ENCODE measurements around the gene C3orf20.

GRCh38 chr3:14663396-14664135 is 11.4 kb upstream of the C3orf20 start:
- TF ChIP-seq CTCF (CRISPR knock-in tag; IDR thresholded peaks at IDR 0.05) (no peak), MEIS1 (CRISPR knock-in tag; IDR thresholded peaks at IDR 0.05; ENCODE audit: borderline replicate concordance) (no peak), ARNTL (CRISPR knock-in tag; IDR thresholded peaks at IDR 0.05) (no peak), REST (IDR thresholded peaks at IDR 0.05; ENCODE audit: borderline replicate concordance in 1 of 2, low read depth in 1 of 2, low read length in 2 of 2) (no peak), EZH2 (conservative IDR thresholded peaks at IDR 0.05; ENCODE audit: low read depth, low read length) (no peak), RAD21 (CRISPR knock-in tag; IDR thresholded peaks at IDR 0.05) (no peak), FOSL1 (CRISPR knock-in tag; IDR thresholded peaks at IDR 0.05; ENCODE audit: borderline replicate concordance) (no peak), HNF4G (IDR thresholded peaks at IDR 0.05; ENCODE audit: borderline replicate concordance, low read depth, low read length) (no peak), HNF4G (CRISPR knock-in tag; IDR thresholded peaks at IDR 0.05; ENCODE audit: borderline replicate concordance, low read depth) (no peak), BCL3 (CRISPR knock-in tag; IDR thresholded peaks at IDR 0.05) (no peak), MLLT10 (CRISPR knock-in tag; IDR thresholded peaks at IDR 0.05) (no peak), KDM5A (IDR thresholded peaks at IDR 0.05; ENCODE audit: borderline replicate concordance, low read length) (no peak), ZFP91 (CRISPR knock-in tag; IDR thresholded peaks at IDR 0.05; ENCODE audit: borderline replicate concordance) (no peak), POLR2A (IDR thresholded peaks at IDR 0.05; ENCODE audit: insufficient read depth in 1 of 2, low read depth in 2 of 2, low read length in 2 of 2) (no peak)

All from HepG2 (cell line).